ENCODE data around the gene CMTM8.
"Not testable (repeated sequence)": the region's sequence is repeated elsewhere in the genome, so short reads cannot be mapped to it uniquely, and the experiment has no call there.

CMTM8 gene

GRCh38 chr3:32374788-32375595 is 136.5 kb downstream of the CMTM8 start:
- DNase-seq, result peak in 21 of 56 donors; percentile 1 to 78 (median 16)

- DNase-seq, result no peak
These were observed 137.1 kb downstream of the CMTM8 start for GRCh38 chr3:32375596-32375930.

- DNase-seq, result no peak
These were observed 137.6 kb downstream of the CMTM8 start for GRCh38 chr3:32376115-32376514.

GRCh38 chr3:32379831-32380500 is 141.5 kb downstream of the CMTM8 start:
- no peak for DNase-seq

GRCh38 chr3:32381922-32382321 is 143.4 kb downstream of the CMTM8 start:
- no peak for DNase-seq

GRCh38 chr3:32383136-32383711 is 144.7 kb downstream of the CMTM8 start:
- DNase-seq, result no peak

GRCh38 chr3:32384938-32385337 is 146.5 kb downstream of the CMTM8 start:
- no peak for DNase-seq

GRCh38 chr3:32387512-32387911 is 149.0 kb downstream of the CMTM8 start:
- DNase-seq, result no peak

GRCh38 chr3:32389577-32389976 is 151.1 kb downstream of the CMTM8 start:
- not testable (repeated sequence) for DNase-seq

GRCh38 chr3:32391643-32392535 is 153.4 kb downstream of the CMTM8 start, which contains the start of gene CMTM7:
TSS of gene CMTM7 (plus strand) at chr3:32391853. CDS start at chr3:32391907, 54 bp downstream.
- DNase-seq, result peak in 11 of 56 donors; percentile 6 to 29 (median 12)

GRCh38 chr3:32392536-32393302 is 154.2 kb downstream of the CMTM8 start:
- no peak for DNase-seq

- no peak for DNase-seq
These were observed 157.0 kb downstream of the CMTM8 start for GRCh38 chr3:32395496-32395895.

GRCh38 chr3:32397941-32398340 is 159.5 kb downstream of the CMTM8 start:
- DNase-seq, result no peak

GRCh38 chr3:32398531-32398930 is 160.1 kb downstream of the CMTM8 start:
- DNase-seq, result peak in 3 of 56 donors; percentile 6 to 32 (median 11)

GRCh38 chr3:32399030-32399620 is 160.6 kb downstream of the CMTM8 start:
- no peak for DNase-seq

- no peak for DNase-seq
These were observed 162.6 kb downstream of the CMTM8 start for GRCh38 chr3:32401126-32401525.

GRCh38 chr3:32401556-32402081 is 163.1 kb downstream of the CMTM8 start:
- DNase-seq, result peak in 51 of 56 donors; percentile 19 to 83 (median 54)

GRCh38 chr3:32403663-32404062 is 165.2 kb downstream of the CMTM8 start:
- DNase-seq, result no peak

- no peak for DNase-seq
These were observed 166.2 kb downstream of the CMTM8 start for GRCh38 chr3:32404714-32405113.

- no peak for DNase-seq
These were observed 166.7 kb downstream of the CMTM8 start for GRCh38 chr3:32405155-32405554.
